ENCODE results near the gene JAKMIP2. TPM values are rescaled to one million over a fixed set of nuclear protein-coding genes. Genes with fewer than 3 reads are reported as not detected.

The JAKMIP2 gene
- total and polyA plus RNA-seq, 10 of the 15 experiments (the other 5 are each of a cell fraction or from before 2014, with no cell fraction given): 0.51 to 1.8 (median 0.89) TPM

DNA sequence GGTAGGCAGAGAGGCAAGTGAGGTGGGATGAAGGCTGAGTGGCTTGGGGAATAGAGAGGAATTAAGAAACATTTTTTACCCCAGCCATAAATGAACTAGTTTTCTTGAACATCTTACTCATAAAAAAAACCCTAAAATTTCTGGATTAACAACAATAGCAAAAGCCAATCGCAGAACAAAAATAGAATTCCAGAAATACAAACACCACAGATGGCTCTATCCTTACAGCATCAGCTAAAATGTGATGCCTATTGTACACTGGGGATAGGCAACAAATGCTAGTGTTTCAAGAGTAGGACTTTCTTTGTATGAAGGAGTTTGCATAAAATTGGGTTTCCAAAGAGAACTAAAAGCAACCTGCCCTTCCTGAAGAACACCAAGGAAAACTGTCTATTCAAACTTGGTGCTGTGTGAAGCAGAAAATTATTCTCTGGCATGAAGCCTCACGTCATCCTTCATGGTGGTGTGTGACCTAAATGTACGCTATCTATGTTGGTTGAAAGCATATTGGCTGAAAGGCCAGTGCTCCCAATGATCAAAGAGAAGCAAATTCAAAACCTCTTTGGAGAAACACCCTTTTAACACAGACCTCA lies 82.9 kb downstream of the JAKMIP2 start:
- in situ Hi-C loops (cut with MboI) (no loop called here), intact Hi-C loops (cut with micrococcal nuclease; ENCODE audit: unreplicated experiment) (no loop called here)
- Histone ChIP-seq H3K79me2 (ENCODE audit: control insufficient read depth, insufficient read depth, low read length) (no peaks in the 10 kb centered on the region), H2AFZ (ENCODE audit: control insufficient read depth, low read depth, low read length) (no peak overlapping the region), H3K9ac (ENCODE audit: control insufficient read depth, insufficient read depth, low read length) (no peak overlapping the region), H3K4me1 (ENCODE audit: control insufficient read depth, insufficient read depth, low read length) (no peaks in the 10 kb centered on the region), H3K27ac (ENCODE audit: control insufficient read depth, insufficient read depth) (no peak overlapping the region), H3K36me3 (ENCODE audit: control insufficient read depth in 2 of 2, insufficient read depth in 2 of 2, low read length in 1 of 2) (no peaks in the 10 kb centered on the region), H3K4me3 (no peak overlapping the region), H3K27me3 (replicated peaks in 1 of 2; ENCODE audit: control insufficient read depth in 2 of 2, insufficient read depth in 2 of 2, low read length in 1 of 2) (no peaks in the 10 kb centered on the region), H4K20me1 (ENCODE audit: control insufficient read depth, insufficient read depth) (no peaks in the 10 kb centered on the region), H3K9me3 (replicated peaks; ENCODE audit: control insufficient read depth, insufficient read depth, low read length) (no peaks in the 10 kb centered on the region), H3K4me2 (ENCODE audit: control insufficient read depth, insufficient read depth) (no peak overlapping the region)
- no peak for ATAC-seq
- RAD21 ChIA-PET (ENCODE audit: unreplicated experiment): no interaction called here
- no TSS peak for BruUV-seq (replicated peaks)
- FAIRE-seq: no peak
- WGBS (ENCODE audit: insufficient coverage, insufficient replicate concordance, low lambda C conversion rate, missing lambda C conversion rate): 2% methylated on average over 3 of the region's 3 CpGs
- DNase-seq (ENCODE audit: low read depth, low spot score): no peak
- SMC1A ChIA-PET (ENCODE audit: uncharacterized antibody, unreplicated experiment): no interaction called here
- POLR2A ChIA-PET: no interaction called here
- CTCF ChIA-PET: no interaction called here
- TF ChIP-seq CBX3 (IDR thresholded peaks at IDR 0.05; ENCODE audit: borderline replicate concordance, low read depth): no peak
- TF ChIP-seq, protein P1, sequence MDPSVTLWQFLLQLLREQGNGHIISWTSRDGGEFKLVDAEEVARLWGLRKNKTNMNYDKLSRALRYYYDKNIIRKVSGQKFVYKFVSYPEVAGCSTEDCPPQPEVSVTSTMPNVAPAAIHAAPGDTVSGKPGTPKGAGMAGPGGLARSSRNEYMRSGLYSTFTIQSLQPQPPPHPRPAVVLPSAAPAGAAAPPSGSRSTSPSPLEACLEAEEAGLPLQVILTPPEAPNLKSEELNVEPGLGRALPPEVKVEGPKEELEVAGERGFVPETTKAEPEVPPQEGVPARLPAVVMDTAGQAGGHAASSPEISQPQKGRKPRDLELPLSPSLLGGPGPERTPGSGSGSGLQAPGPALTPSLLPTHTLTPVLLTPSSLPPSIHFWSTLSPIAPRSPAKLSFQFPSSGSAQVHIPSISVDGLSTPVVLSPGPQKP (IDR thresholded peaks at IDR 0.05; ENCODE audit: low read depth, low read length): no peak
- TF ChIP-seq POU2F2 (IDR thresholded peaks at IDR 0.05; ENCODE audit: borderline replicate concordance, low read depth, low read length): no peak
- no peak for TF ChIP-seq NFYB (IDR thresholded peaks at IDR 0.05; ENCODE audit: insufficient read depth, low read depth, low read length)
- no peak for TF ChIP-seq FOXM1 (IDR thresholded peaks at IDR 0.05; ENCODE audit: low read depth, low read length)
- no peak for TF ChIP-seq BACH1 (IDR thresholded peaks at IDR 0.05; ENCODE audit: borderline replicate concordance)
- TF ChIP-seq IKZF1 (conservative IDR thresholded peaks at IDR 0.05): no peak
- TF ChIP-seq RAD51 (IDR thresholded peaks at IDR 0.05): no peak
- no peak for TF ChIP-seq MEF2B (IDR thresholded peaks at IDR 0.05; ENCODE audit: partially characterized antibody, poor library complexity, severe bottlenecking)
- no peak for TF ChIP-seq ASH2L (IDR thresholded peaks at IDR 0.05; ENCODE audit: borderline replicate concordance, low read depth)
- TF ChIP-seq NRF1 (conservative IDR thresholded peaks at IDR 0.05; ENCODE audit: low read depth, low read length): no peak
- TF ChIP-seq TBL1XR1 (IDR thresholded peaks at IDR 0.05; ENCODE audit: low read depth, low read length): no peak
- no peak for TF ChIP-seq SIX5 (IDR thresholded peaks at IDR 0.05; ENCODE audit: low read depth, low read length, severe bottlenecking)
- no peak for TF ChIP-seq SUPT20H (IDR thresholded peaks at IDR 0.05; ENCODE audit: borderline replicate concordance, control insufficient read depth, low read depth, low read length)
- TF ChIP-seq, protein P2, sequence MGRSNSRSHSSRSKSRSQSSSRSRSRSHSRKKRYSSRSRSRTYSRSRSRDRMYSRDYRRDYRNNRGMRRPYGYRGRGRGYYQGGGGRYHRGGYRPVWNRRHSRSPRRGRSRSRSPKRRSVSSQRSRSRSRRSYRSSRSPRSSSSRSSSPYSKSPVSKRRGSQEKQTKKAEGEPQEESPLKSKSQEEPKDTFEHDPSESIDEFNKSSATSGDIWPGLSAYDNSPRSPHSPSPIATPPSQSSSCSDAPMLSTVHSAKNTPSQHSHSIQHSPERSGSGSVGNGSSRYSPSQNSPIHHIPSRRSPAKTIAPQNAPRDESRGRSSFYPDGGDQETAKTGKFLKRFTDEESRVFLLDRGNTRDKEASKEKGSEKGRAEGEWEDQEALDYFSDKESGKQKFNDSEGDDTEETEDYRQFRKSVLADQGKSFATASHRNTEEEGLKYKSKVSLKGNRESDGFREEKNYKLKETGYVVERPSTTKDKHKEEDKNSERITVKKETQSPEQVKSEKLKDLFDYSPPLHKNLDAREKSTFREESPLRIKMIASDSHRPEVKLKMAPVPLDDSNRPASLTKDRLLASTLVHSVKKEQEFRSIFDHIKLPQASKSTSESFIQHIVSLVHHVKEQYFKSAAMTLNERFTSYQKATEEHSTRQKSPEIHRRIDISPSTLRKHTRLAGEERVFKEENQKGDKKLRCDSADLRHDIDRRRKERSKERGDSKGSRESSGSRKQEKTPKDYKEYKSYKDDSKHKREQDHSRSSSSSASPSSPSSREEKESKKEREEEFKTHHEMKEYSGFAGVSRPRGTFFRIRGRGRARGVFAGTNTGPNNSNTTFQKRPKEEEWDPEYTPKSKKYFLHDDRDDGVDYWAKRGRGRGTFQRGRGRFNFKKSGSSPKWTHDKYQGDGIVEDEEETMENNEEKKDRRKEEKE (IDR thresholded peaks at IDR 0.05): no peak
- TF ChIP-seq NR2C1 (IDR thresholded peaks at IDR 0.05): no peak
- TF ChIP-seq FOS (IDR thresholded peaks at IDR 0.05; ENCODE audit: borderline replicate concordance, extremely low read depth, insufficient read length): no peak
- no peak for TF ChIP-seq SP1 (IDR thresholded peaks at IDR 0.05; ENCODE audit: low read depth, low read length)

Measured in GM12878 (cell line).